ENCODE data around the gene ISYNA1. TPM values are rescaled to one million over a fixed set of nuclear protein-coding genes. Genes with fewer than 3 reads are reported as not detected.

Gene ISYNA1
- total and polyA plus RNA-seq, 2 experiments from 2014 or later, result 191 to 208 TPM

DNA sequence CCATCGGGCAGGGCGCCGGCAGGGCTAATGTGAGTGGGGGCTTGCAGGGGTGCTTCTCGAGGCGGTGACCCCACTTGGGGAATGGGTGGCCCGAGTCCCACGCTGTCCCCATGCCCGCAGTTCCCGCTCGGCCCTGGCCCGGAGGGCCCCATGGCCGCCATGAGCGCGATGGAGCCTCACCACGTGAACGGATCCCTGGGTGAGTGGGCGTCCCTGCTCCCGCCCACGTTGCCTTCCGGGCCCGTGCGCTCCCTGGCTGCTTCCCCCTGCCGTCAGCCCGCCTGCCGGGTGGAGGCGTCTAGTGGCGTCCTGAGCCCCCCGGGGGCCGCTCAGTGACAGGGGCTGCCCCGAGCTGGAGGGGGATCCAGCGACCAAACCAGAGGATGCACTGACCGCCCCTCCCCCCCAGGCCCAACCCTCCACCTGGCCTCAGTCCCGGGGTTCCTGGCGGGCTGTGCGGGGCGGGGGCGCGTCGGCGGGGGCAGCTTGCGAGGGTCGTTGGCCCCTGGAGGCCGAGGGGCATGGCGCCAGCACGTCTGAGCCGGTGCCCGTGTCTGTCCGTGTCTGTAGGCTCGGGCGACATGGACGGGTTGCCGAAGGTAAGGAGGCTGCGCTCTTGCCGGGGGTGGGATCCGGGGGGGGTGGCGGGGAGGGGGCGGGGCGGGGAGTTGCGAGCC lies 4.8 kb downstream of the ISYNA1 start:
- Mint-ChIP-seq H3K4me1 (peaks cover 19% of the 10 kb centered on the region), H3K4me3 (peak overlapping the region; percentile 66), H3K27ac (no peak overlapping the region), H3K9me3 (no peaks in the 10 kb centered on the region), H3K27me3 (ENCODE audit: insufficient read depth, low read depth, poor library complexity) (peaks cover 25% of the 10 kb centered on the region), H3K36me3 (ENCODE audit: low read depth) (peaks cover 18% of the 10 kb centered on the region)
- Histone ChIP-seq H2AFZ (no peak overlapping the region), H3K27me3 (ENCODE audit: insufficient read depth) (no peaks in the 10 kb centered on the region), H3K4me2 (peak overlapping the region; percentile 86), H3K79me2 (replicated peaks; ENCODE audit: insufficient read depth) (no peaks in the 10 kb centered on the region), H3K9me2 (ENCODE audit: insufficient read depth) (no peaks in the 10 kb centered on the region), H3K4me3 (peak overlapping the region; percentile 66), H3K27ac (ENCODE audit: low read depth) (no peak overlapping the region), H3F3A (replicated peaks; ENCODE audit: low read depth) (peaks cover 20% of the 10 kb centered on the region), H3K4me1 (ENCODE audit: insufficient read depth) (peaks cover 44% of the 10 kb centered on the region), H3K36me3 (ENCODE audit: insufficient read depth) (no peaks in the 10 kb centered on the region), H4K20me1 (replicated peaks; ENCODE audit: insufficient read depth) (peaks cover 3% of the 10 kb centered on the region)
- no peak for ATAC-seq
- peak; percentile 28; the same call in 1 of the 2 replicates for TF ChIP-seq POLR2AphosphoS5 (IDR thresholded peaks at IDR 0.05; ENCODE audit: low read depth)
- TF ChIP-seq, protein P1, sequence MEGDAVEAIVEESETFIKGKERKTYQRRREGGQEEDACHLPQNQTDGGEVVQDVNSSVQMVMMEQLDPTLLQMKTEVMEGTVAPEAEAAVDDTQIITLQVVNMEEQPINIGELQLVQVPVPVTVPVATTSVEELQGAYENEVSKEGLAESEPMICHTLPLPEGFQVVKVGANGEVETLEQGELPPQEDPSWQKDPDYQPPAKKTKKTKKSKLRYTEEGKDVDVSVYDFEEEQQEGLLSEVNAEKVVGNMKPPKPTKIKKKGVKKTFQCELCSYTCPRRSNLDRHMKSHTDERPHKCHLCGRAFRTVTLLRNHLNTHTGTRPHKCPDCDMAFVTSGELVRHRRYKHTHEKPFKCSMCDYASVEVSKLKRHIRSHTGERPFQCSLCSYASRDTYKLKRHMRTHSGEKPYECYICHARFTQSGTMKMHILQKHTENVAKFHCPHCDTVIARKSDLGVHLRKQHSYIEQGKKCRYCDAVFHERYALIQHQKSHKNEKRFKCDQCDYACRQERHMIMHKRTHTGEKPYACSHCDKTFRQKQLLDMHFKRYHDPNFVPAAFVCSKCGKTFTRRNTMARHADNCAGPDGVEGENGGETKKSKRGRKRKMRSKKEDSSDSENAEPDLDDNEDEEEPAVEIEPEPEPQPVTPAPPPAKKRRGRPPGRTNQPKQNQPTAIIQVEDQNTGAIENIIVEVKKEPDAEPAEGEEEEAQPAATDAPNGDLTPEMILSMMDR (conservative IDR thresholded peaks at IDR 0.05; ENCODE audit: low read depth in 2 of 2), result no peak
- peak; percentile 70 for DNase-seq (ENCODE audit: low spot score)

DNA sequence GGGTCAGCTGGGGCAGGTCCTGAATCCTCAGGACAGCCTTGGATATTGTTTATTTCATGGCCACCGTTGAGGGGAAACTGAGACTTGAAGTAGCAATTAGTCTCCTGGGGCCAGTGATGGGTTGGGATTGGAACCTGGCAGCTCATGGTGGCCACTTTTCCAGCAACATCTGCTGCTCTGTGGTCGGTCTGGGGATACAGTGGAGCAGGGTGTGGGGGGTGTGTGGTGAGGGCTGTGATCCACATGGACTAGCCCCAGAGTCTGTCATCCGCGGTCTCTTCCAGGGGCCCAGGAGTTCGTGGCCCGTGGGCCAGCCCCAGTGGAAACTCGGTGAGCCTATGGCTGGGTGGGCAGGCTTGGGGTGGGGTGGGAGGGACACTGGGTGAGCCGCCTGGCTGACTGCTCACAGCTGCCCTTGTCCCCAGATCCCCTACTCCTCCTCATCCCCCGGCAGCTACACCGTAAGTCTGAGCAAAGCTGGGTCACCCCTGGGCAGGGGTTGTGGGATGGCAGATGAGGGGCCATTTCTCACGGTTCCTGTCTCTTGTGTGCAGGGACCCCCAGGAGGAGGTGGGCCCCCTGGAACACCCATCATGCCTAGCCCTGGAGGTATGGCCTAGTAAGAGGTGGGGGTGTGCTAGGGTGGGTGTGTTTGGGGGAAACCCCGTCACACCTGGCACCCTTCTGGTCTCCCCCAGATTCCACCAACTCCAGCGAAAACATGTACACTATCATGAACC lies 5.5 kb downstream of the ISYNA1 start:
- H3K27ac Mint-ChIP-seq, result no peak overlapping the region
- H3K4me3 ChIP-seq, result peak overlapping the region; percentile 66
- peaks cover 19% of the 10 kb centered on the region for H3K4me1 Mint-ChIP-seq
- H3K36me3 ChIP-seq (ENCODE audit: insufficient read depth), result no peaks in the 10 kb centered on the region
- H3K27ac ChIP-seq (ENCODE audit: low read depth), result no peak overlapping the region
- H3K9me3 Mint-ChIP-seq, result no peaks in the 10 kb centered on the region
- no peaks in the 10 kb centered on the region for H3K9me2 ChIP-seq (ENCODE audit: insufficient read depth)
- peak overlapping the region; percentile 66 for H3K4me3 Mint-ChIP-seq
- peaks cover 25% of the 10 kb centered on the region for H3K27me3 Mint-ChIP-seq (ENCODE audit: insufficient read depth, low read depth, poor library complexity)
- H3K4me1 ChIP-seq (ENCODE audit: insufficient read depth), result peaks cover 44% of the 10 kb centered on the region
- no peak for ATAC-seq
- DNase-seq (ENCODE audit: low spot score), result peak; percentile 26
- H4K20me1 ChIP-seq (replicated peaks; ENCODE audit: insufficient read depth), result peaks cover 3% of the 10 kb centered on the region
- peaks cover 20% of the 10 kb centered on the region for H3F3A ChIP-seq (replicated peaks; ENCODE audit: low read depth)
- peak overlapping the region; percentile 86 for H3K4me2 ChIP-seq
- peaks cover 18% of the 10 kb centered on the region for H3K36me3 Mint-ChIP-seq (ENCODE audit: low read depth)
- no peak overlapping the region for H2AFZ ChIP-seq
- H3K27me3 ChIP-seq (ENCODE audit: insufficient read depth), result no peaks in the 10 kb centered on the region
- no peaks in the 10 kb centered on the region for H3K79me2 ChIP-seq (replicated peaks; ENCODE audit: insufficient read depth)
- no peak for TF ChIP-seq ZNF331 (CRISPR knock-in tag; IDR thresholded peaks at IDR 0.05; ENCODE audit: low read depth)
- no peak for TF ChIP-seq NANOG (IDR thresholded peaks at IDR 0.05; ENCODE audit: borderline replicate concordance)
- TF ChIP-seq, protein P2, sequence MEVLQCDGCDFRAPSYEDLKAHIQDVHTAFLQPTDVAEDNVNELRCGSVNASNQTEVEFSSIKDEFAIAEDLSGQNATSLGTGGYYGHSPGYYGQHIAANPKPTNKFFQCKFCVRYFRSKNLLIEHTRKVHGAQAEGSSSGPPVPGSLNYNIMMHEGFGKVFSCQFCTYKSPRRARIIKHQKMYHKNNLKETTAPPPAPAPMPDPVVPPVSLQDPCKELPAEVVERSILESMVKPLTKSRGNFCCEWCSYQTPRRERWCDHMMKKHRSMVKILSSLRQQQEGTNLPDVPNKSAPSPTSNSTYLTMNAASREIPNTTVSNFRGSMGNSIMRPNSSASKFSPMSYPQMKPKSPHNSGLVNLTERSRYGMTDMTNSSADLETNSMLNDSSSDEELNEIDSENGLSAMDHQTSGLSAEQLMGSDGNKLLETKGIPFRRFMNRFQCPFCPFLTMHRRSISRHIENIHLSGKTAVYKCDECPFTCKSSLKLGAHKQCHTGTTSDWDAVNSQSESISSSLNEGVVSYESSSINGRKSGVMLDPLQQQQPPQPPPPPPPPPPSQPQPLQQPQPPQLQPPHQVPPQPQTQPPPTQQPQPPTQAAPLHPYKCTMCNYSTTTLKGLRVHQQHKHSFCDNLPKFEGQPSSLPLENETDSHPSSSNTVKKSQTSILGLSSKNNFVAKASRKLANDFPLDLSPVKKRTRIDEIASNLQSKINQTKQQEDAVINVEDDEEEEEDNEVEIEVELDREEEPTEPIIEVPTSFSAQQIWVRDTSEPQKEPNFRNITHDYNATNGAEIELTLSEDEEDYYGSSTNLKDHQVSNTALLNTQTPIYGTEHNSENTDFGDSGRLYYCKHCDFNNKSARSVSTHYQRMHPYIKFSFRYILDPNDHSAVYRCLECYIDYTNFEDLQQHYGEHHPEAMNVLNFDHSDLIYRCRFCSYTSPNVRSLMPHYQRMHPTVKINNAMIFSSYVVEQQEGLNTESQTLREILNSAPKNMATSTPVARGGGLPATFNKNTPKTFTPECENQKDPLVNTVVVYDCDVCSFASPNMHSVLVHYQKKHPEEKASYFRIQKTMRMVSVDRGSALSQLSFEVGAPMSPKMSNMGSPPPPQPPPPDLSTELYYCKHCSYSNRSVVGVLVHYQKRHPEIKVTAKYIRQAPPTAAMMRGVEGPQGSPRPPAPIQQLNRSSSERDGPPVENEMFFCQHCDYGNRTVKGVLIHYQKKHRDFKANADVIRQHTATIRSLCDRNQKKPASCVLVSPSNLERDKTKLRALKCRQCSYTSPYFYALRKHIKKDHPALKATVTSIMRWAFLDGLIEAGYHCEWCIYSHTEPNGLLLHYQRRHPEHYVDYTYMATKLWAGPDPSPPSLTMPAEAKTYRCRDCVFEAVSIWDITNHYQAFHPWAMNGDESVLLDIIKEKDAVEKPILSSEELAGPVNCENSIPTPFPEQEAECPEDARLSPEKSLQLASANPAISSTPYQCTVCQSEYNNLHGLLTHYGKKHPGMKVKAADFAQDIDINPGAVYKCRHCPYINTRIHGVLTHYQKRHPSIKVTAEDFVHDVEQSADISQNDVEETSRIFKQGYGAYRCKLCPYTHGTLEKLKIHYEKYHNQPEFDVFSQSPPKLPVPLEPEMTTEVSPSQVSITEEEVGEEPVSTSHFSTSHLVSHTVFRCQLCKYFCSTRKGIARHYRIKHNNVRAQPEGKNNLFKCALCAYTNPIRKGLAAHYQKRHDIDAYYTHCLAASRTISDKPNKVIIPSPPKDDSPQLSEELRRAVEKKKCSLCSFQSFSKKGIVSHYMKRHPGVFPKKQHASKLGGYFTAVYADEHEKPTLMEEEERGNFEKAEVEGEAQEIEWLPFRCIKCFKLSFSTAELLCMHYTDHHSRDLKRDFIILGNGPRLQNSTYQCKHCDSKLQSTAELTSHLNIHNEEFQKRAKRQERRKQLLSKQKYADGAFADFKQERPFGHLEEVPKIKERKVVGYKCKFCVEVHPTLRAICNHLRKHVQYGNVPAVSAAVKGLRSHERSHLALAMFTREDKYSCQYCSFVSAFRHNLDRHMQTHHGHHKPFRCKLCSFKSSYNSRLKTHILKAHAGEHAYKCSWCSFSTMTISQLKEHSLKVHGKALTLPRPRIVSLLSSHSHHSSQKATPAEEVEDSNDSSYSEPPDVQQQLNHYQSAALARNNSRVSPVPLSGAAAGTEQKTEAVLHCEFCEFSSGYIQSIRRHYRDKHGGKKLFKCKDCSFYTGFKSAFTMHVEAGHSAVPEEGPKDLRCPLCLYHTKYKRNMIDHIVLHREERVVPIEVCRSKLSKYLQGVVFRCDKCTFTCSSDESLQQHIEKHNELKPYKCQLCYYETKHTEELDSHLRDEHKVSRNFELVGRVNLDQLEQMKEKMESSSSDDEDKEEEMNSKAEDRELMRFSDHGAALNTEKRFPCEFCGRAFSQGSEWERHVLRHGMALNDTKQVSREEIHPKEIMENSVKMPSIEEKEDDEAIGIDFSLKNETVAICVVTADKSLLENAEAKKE (CRISPR knock-in tag; IDR thresholded peaks at IDR 0.05), result no peak
- TF ChIP-seq ZNF114 (CRISPR knock-in tag; IDR thresholded peaks at IDR 0.05), result no peak
- no peak for TF ChIP-seq POLR2AphosphoS5 (IDR thresholded peaks at IDR 0.05; ENCODE audit: low read depth)
- no peak for TF ChIP-seq STAT1 (IDR thresholded peaks at IDR 0.05; ENCODE audit: unreplicated experiment)
- TF ChIP-seq, protein P1 (conservative IDR thresholded peaks at IDR 0.05; ENCODE audit: low read depth in 2 of 2), result no peak
